SU-DHL-6 (cell line): ENCODE measurements around the gene ARMH4.

Experiments used
- H2AFZ ChIP-seq: fragments of 200-600 bp; sonication (generic); 2 replicates; pipeline ENCODE4 v1.6.1; 2014; ENCODE audit warnings: low read depth, mild to moderate bottlenecking, moderate library complexity, mixed read lengths, antibody characterized with exemption, low read length; ENCODE audit not compliant: severe bottlenecking
- H3F3A ChIP-seq: fragments of 200-600 bp; shearing (Covaris generic); 2 replicates; pipeline ENCODE4 v1.6.0; 2016; ENCODE audit warnings: antibody characterized with exemption, mild to moderate bottlenecking; ENCODE audit not compliant: insufficient read depth
- H3K27ac ChIP-seq: fragments of 200-600 bp; sonication (generic); 2 replicates; pipeline ENCODE4 v1.5.1; 2016; ENCODE audit warnings: low read depth, mild to moderate bottlenecking, low read length, moderate library complexity, mixed read lengths
- H3K27me3 ChIP-seq: fragments of 200-600 bp; sonication (generic), shearing (Covaris generic); 2 replicates; pipeline ENCODE4 v1.6.0; 2014; ENCODE audit warnings: mild to moderate bottlenecking, low read length
- H3K36me3 ChIP-seq: fragments of 200-600 bp; sonication (generic); 2 replicates; pipeline ENCODE4 v1.6.1; 2014; ENCODE audit warnings: mild to moderate bottlenecking, low read length, mixed read lengths
- H3K4me2 ChIP-seq: fragments of 300-600, 200-600 bp; shearing (Covaris generic), sonication (generic); 2 replicates; pipeline ENCODE4 v1.6.0; 2014; ENCODE audit warnings: low read length, low read depth, mild to moderate bottlenecking; ENCODE audit not compliant: poor library complexity, severe bottlenecking
- H3K4me3 ChIP-seq: fragments of 200-600 bp; sonication (generic); 2 replicates; pipeline ENCODE4 v1.5.1; 2014; ENCODE audit warnings: antibody characterized with exemption, low read length, mild to moderate bottlenecking, mixed read lengths; ENCODE audit not compliant: insufficient read depth, poor library complexity, severe bottlenecking
- H3K79me2 ChIP-seq: fragments of 200-600 bp; sonication (generic); 2 replicates; pipeline ENCODE4 v1.6.1; 2014; ENCODE audit warnings: mild to moderate bottlenecking, low read length, moderate library complexity; ENCODE audit not compliant: insufficient read depth
- H3K9ac ChIP-seq: fragments of 200-600 bp; sonication (generic); 2 replicates; pipeline ENCODE4 v1.7.0; 2014; ENCODE audit warnings: mild to moderate bottlenecking, low read length
- H3K9me2 ChIP-seq: fragments of 200-600 bp; sonication (generic); replicated peaks from 2 replicates; pipeline ENCODE4 v1.6.1; 2014; ENCODE audit warnings: low read length; ENCODE audit not compliant: insufficient read depth
- H3K9me3 ChIP-seq: fragments of 200-600 bp; sonication (generic); 2 replicates; pipeline ENCODE4 v1.6.1; 2014; ENCODE audit warnings: low read length, mixed read lengths; ENCODE audit not compliant: insufficient read depth
- H4K20me1 ChIP-seq: fragments of 200-600 bp; sonication (generic); 2 replicates; pipeline ENCODE4 v1.6.1; 2014; ENCODE audit warnings: low read depth, mild to moderate bottlenecking, antibody characterized with exemption, low read length, moderate library complexity, mixed read lengths
- CTCF ChIP-seq: fragments of 200-600 bp; sonication (generic); IDR thresholded peaks from one replicate; pipeline ENCODE4 v1.5.1; 2017; ENCODE audit warnings: antibody characterized with exemption, mild to moderate bottlenecking, low read length, moderate library complexity; ENCODE audit not compliant: insufficient read depth, poor library complexity, severe bottlenecking
- EZH2phosphoT487 ChIP-seq: fragments of 200-600 bp; sonication (generic), shearing (Covaris generic); conservative IDR thresholded peaks from 2 replicates; pipeline ENCODE4 v1.6.1; 2018; ENCODE audit warnings: mild to moderate bottlenecking, antibody characterized with exemption, low read length, moderate library complexity, mixed read lengths

Gene ARMH4

GRCh38 chr14:58026219-58026618, 125.8 kb downstream of the ARMH4 start:
- H3K36me3 ChIP-seq: no peaks in the 10 kb centered on the region
- no peaks in the 10 kb centered on the region for H3K79me2 ChIP-seq
- no peak overlapping the region for H3K4me3 ChIP-seq
- no peaks in the 10 kb centered on the region for H4K20me1 ChIP-seq
- no peaks in the 10 kb centered on the region for H3K27me3 ChIP-seq
- no peak overlapping the region for H2AFZ ChIP-seq
- no peak for TF ChIP-seq CTCF
- TF ChIP-seq EZH2phosphoT487: no peak
- no peaks in the 10 kb centered on the region for H3K9me2 ChIP-seq
- H3K4me2 ChIP-seq: no peak overlapping the region
- H3K9me3 ChIP-seq: no peaks in the 10 kb centered on the region
- no peaks in the 10 kb centered on the region for H3F3A ChIP-seq
- H3K9ac ChIP-seq: no peak overlapping the region
- no peak overlapping the region for H3K27ac ChIP-seq

GRCh38 chr14:58014778-58015177, 137.2 kb downstream of the ARMH4 start:
- H3K27me3 ChIP-seq: no peaks in the 10 kb centered on the region
- no peak overlapping the region for H3K4me2 ChIP-seq
- no peaks in the 10 kb centered on the region for H3K36me3 ChIP-seq
- H3K79me2 ChIP-seq: no peaks in the 10 kb centered on the region
- H3K4me3 ChIP-seq: no peak overlapping the region
- no peaks in the 10 kb centered on the region for H4K20me1 ChIP-seq
- TF ChIP-seq CTCF: no peak
- no peak for TF ChIP-seq EZH2phosphoT487
- H3K27ac ChIP-seq: no peak overlapping the region
- H2AFZ ChIP-seq: no peak overlapping the region
- no peaks in the 10 kb centered on the region for H3F3A ChIP-seq
- no peak overlapping the region for H3K9ac ChIP-seq
- no peaks in the 10 kb centered on the region for H3K9me2 ChIP-seq
- H3K9me3 ChIP-seq: no peaks in the 10 kb centered on the region

- Histone ChIP-seq H3K9ac (no peak overlapping the region), H3F3A (no peaks in the 10 kb centered on the region), H3K36me3 (no peaks in the 10 kb centered on the region), H3K4me2 (no peak overlapping the region), H3K4me3 (no peak overlapping the region), H3K9me2 (no peaks in the 10 kb centered on the region), H4K20me1 (no peaks in the 10 kb centered on the region), H3K9me3 (no peaks in the 10 kb centered on the region), H2AFZ (no peak overlapping the region), H3K27me3 (no peaks in the 10 kb centered on the region), H3K79me2 (no peaks in the 10 kb centered on the region), H3K27ac (no peak overlapping the region)
- TF ChIP-seq EZH2phosphoT487: no peak
- TF ChIP-seq CTCF: no peak
These were observed 149.4 kb downstream of the ARMH4 start for GRCh38 chr14:58002618-58003017.

- no peak overlapping the region for H3K27ac ChIP-seq
- no peak for TF ChIP-seq EZH2phosphoT487
- no peak for TF ChIP-seq CTCF
- H3K9me2 ChIP-seq: no peaks in the 10 kb centered on the region
These were observed 152.0 kb downstream of the ARMH4 start for GRCh38 chr14:57999979-58000378.

More at GRCh38 chr14:57999979-58000378, 152.0 kb downstream of the ARMH4 start:
- H3K36me3 ChIP-seq: no peaks in the 10 kb centered on the region
- no peak overlapping the region for H3K4me3 ChIP-seq
- no peak overlapping the region for H3K4me2 ChIP-seq
- H3K27me3 ChIP-seq: no peaks in the 10 kb centered on the region
- no peak overlapping the region for H2AFZ ChIP-seq
- H3F3A ChIP-seq: no peaks in the 10 kb centered on the region
- no peaks in the 10 kb centered on the region for H4K20me1 ChIP-seq
- H3K79me2 ChIP-seq: no peaks in the 10 kb centered on the region
- no peak overlapping the region for H3K9ac ChIP-seq
- H3K9me3 ChIP-seq: no peaks in the 10 kb centered on the region
